Measurements from ENCODE around the gene NRL.

- TF ChIP-seq CTCF (conservative IDR thresholded peaks at IDR 0.05; ENCODE audit: low read length), result no peak
- TF ChIP-seq EZH2phosphoT487 (IDR thresholded peaks at IDR 0.05; ENCODE audit: borderline replicate concordance), result no peak
Measured at GRCh38 chr14:24146453-24146977, 31.8 kb upstream of the NRL start, which contains the start of gene PSME2.
